ENCODE results near the gene C5orf52.

DNA sequence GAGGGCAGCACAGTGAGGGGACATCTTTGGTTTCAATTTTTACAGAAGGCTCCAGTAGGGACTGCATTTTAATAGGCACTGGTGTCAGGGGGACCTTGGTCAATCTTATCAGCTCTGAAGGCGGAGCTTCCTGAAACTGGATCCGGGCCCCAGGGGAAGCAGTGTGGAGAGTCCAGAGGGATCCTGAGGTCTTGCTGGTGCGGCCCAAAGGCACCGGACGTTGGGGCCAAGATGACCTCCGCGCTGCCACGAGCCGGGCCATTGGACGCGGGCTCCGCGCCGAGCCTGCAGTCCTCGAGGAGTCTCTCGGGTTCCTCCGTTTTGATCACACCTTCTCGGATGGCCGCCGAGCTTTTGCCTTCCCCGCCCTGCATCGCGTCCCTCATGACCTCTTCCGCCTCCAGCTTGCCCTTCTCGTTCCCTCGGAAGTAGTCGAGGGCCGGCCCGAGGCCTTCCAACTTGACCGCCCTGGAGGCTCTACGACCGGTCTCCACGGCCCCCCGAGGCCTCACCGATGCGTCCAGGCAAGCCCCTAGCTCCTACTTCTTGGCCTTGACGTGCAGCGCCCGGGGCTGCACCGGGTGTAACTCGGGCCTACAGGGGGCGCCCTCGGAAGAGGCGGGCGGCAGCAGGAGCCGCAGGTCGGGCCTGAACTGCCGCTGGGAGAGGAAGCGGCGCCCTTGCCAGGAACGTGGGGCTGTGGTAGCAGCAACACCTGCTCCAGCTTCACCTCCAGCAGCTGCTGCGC is 18.8 kb downstream of the C5orf52 start:
- TF ChIP-seq CTCF (IDR thresholded peaks at IDR 0.05; ENCODE audit: insufficient read depth, low read depth, low read length) (no peak), EZH2 (IDR thresholded peaks at IDR 0.05; ENCODE audit: insufficient read depth, low read length) (no peak)

Measured in astrocyte (in vitro differentiated cells and primary cell).